ENCODE measurements around the gene PCK1. TPM values are rescaled to one million over a fixed set of nuclear protein-coding genes. Genes with fewer than 3 reads are reported as not detected.

The PCK1 gene
- total RNA-seq, 6 donors from 2014 or later = 0.23 to 1.3 (median 0.51) TPM; not detected in 3

- ATAC-seq (ENCODE audit: low FRiP score in 2 of 2) (no peak), DNase-seq (no peak)
- peaks cover 0 to 9% (median 8%) of the 10 kb centered on the region in 4 donors for H3K4me1 ChIP-seq
- no peaks in the 10 kb centered on the region for H3K9me3 ChIP-seq
- H3K27ac ChIP-seq = no peak overlapping the region
- no peaks in the 10 kb centered on the region for H3K36me3 ChIP-seq
- H3K4me3 ChIP-seq = no peak overlapping the region
- 67 to 81% methylated on average over 17 of the region's 17 CpGs for WGBS, 2 donors
- no peaks in the 10 kb centered on the region for H3K27me3 ChIP-seq
- no peak for TF ChIP-seq EP300 (IDR thresholded peaks at IDR 0.05)
- TF ChIP-seq POLR2AphosphoS5 (IDR thresholded peaks at IDR 0.05) = no peak
- no peak for TF ChIP-seq CTCF (IDR thresholded peaks at IDR 0.05)
- TF ChIP-seq POLR2A (IDR thresholded peaks at IDR 0.05) = no peak
These were observed 19.9 kb upstream of the PCK1 start for GRCh38 chr20:57540890-57541580.

GRCh38 chr20:57543754-57544153, 17.2 kb upstream of the PCK1 start:
- no peak overlapping the region for H3K4me3 ChIP-seq
- no peak for TF ChIP-seq CTCF (IDR thresholded peaks at IDR 0.05)
- TF ChIP-seq POLR2AphosphoS5 (IDR thresholded peaks at IDR 0.05) = no peak
- TF ChIP-seq POLR2A (IDR thresholded peaks at IDR 0.05) = no peak
- TF ChIP-seq EP300 (IDR thresholded peaks at IDR 0.05) = no peak
- H3K9me3 ChIP-seq = no peaks in the 10 kb centered on the region
- 76 to 79% methylated on average over 2 of the region's 2 CpGs for WGBS, 2 donors
- no peak for ATAC-seq (ENCODE audit: low FRiP score in 2 of 2)
- H3K4me1 ChIP-seq = peaks cover 0 to 26% (median 21%) of the 10 kb centered on the region in 4 donors
- no peaks in the 10 kb centered on the region for H3K36me3 ChIP-seq
- H3K27me3 ChIP-seq = no peaks in the 10 kb centered on the region
- H3K27ac ChIP-seq = no peak overlapping the region
- no peak for DNase-seq

DNA sequence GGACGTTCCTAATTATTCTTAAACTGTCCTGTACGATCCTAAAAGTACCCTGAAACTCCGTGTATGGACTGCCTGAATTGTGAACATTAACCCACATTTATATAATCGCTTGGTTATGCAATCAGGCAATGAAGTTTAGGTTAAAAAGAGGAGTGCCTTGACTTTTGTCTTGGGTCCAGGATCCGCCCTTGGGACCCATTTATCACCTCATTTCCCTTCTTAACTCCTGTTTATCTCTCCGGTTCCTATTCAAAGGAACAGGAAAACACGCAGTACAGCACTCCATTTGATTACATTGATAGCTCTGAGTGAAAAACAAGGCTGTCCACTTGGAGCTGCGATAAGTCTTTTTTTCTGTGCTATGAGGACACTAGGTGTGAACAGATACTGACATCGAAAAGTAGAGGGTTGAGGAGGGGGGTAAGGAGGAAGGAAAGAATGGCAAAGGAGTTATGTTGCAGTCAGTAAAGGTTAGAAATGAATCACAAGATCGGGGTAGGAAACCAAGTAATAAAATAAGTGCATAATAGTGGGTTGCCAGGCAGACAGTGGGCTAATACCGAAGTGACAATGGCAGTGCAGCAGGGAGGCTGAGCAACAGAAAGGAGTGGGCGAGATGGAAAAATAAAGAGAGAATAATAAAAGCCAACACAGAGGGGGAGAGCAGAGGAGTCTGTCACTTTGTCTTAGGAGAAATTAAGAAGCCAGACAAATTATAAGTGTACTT, 15.9 kb upstream of the PCK1 start:
- H3K4me3 ChIP-seq = no peak overlapping the region
- 42 to 43% methylated on average over 12 of the region's 12 CpGs for WGBS, 2 donors
- H3K36me3 ChIP-seq = no peaks in the 10 kb centered on the region
- H3K27ac ChIP-seq = peak overlapping the region; percentile 30 to 72 (median 57)
- no peaks in the 10 kb centered on the region for H3K9me3 ChIP-seq
- no peak for ATAC-seq (ENCODE audit: low FRiP score in 2 of 2)
- TF ChIP-seq POLR2AphosphoS5 (IDR thresholded peaks at IDR 0.05) = peak; percentile 49 to 56
- no peak for TF ChIP-seq POLR2A (IDR thresholded peaks at IDR 0.05)
- TF ChIP-seq EP300 (IDR thresholded peaks at IDR 0.05) = peak in 2 of 4 donors; percentile 71 to 73
- H3K4me1 ChIP-seq = peaks cover 0 to 28% (median 21%) of the 10 kb centered on the region in 4 donors
- H3K27me3 ChIP-seq = no peaks in the 10 kb centered on the region
- DNase-seq = no peak

- no peaks in the 10 kb centered on the region for H3K9me3 ChIP-seq
- H3K27me3 ChIP-seq = no peaks in the 10 kb centered on the region
- no peaks in the 10 kb centered on the region for H3K36me3 ChIP-seq
- 83 to 92% methylated on average over 8 to 12 of the region's 12 CpGs for WGBS, 2 donors
- H3K4me1 ChIP-seq = peaks cover 0 to 28% (median 21%) of the 10 kb centered on the region in 4 donors
- no peak for DNase-seq
- no peak overlapping the region for H3K4me3 ChIP-seq
- TF ChIP-seq EP300 (IDR thresholded peaks at IDR 0.05) = no peak
- TF ChIP-seq POLR2AphosphoS5 (IDR thresholded peaks at IDR 0.05) = no peak
- no peak for TF ChIP-seq CTCF (IDR thresholded peaks at IDR 0.05)
- TF ChIP-seq POLR2A (IDR thresholded peaks at IDR 0.05) = no peak
- peak overlapping the region; percentile 30 to 72 (median 56) for H3K27ac ChIP-seq
- ATAC-seq (ENCODE audit: low FRiP score in 2 of 2) = no peak
These were observed 14.8 kb upstream of the PCK1 start for GRCh38 chr20:57545927-57546662.
